Body of pancreas (tissue), 4 donors: Measurements from ENCODE around the gene ELF2.

Experiments used
- POLR2A ChIP-seq, 3 donors: fragments of 450-650 bp; IDR thresholded peaks; one replicate each; pipeline ENCODE4 v1.6.1; 2016; ENCODE audit warnings: antibody characterized with exemption in 3 of 3, mild to moderate bottlenecking in 2 of 3
- TF ChIP-seq, protein P1 (sequence below), 7 experiments: fragments of 450-650 bp in 4 of 7; fragments of 200-600 bp in 3 of 7; sonication (generic) in 3 of 7; IDR thresholded peaks; one replicate each; pipeline ENCODE4 v1.5.1; 2016 to 2019; ENCODE audit warnings: antibody characterized with exemption in 7 of 7

DNA sequence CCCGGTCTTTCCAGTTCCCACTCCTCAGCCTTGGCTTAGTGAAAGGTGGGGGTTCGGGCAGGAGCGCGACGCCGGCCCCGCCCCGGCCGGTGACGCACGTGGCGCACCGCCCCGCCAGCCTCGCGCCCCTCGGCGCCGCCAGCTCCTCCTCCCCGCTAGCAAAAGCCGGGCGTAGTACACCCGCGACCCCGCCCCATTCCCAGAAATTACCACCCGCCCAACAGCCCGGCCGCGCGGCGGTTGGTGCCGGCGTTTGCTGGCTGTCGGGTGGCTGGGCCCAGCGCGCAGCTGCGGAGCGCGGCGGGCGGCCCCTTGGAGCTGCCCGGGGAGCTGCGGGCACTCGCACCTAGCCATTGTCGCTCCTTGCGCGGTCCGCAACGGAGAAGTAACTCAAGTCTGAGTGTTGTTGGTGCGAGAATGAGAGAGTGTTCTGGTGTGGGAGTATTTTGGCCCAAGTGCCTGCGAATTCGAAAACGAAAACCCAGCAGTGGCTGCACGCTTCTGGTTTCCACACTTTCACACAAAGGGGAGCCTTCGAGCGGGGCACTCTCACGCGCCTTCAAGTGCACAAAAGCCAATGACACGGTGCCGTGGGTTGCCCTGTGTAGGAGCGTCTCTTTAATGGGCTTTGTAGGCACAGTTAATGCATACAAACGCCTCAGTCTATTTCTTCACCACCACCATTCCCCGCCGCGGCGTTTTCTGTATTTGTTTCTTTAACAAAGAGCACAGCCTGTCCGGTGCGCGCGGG lies 1.0 kb upstream of the ELF2 start:
- TF ChIP-seq, protein P1, sequence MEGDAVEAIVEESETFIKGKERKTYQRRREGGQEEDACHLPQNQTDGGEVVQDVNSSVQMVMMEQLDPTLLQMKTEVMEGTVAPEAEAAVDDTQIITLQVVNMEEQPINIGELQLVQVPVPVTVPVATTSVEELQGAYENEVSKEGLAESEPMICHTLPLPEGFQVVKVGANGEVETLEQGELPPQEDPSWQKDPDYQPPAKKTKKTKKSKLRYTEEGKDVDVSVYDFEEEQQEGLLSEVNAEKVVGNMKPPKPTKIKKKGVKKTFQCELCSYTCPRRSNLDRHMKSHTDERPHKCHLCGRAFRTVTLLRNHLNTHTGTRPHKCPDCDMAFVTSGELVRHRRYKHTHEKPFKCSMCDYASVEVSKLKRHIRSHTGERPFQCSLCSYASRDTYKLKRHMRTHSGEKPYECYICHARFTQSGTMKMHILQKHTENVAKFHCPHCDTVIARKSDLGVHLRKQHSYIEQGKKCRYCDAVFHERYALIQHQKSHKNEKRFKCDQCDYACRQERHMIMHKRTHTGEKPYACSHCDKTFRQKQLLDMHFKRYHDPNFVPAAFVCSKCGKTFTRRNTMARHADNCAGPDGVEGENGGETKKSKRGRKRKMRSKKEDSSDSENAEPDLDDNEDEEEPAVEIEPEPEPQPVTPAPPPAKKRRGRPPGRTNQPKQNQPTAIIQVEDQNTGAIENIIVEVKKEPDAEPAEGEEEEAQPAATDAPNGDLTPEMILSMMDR (IDR thresholded peaks at IDR 0.05) = no peak
- TF ChIP-seq POLR2A (IDR thresholded peaks at IDR 0.05) = peak; percentile 93 to 94 (median 94)
